IMR-90 (cell line): ENCODE results near the gene TPMT. TPM values are rescaled to one million over a fixed set of nuclear protein-coding genes. Genes with fewer than 3 reads are reported as not detected.

Experiments
- ATAC-seq: fragments of 200-7000 bp; cut with Tn5 transposase; 2 replicates; pipeline ENCODE4 v1.9.1; 2020; ENCODE audit warnings: low read depth, mild to moderate bottlenecking, moderate library complexity
- BruUV-seq: library from RNA; stranded (reverse); fragments of 400-500 nt; replicated peaks from 2 replicates; lab custom pipeline; 2021; lab: Mats Ljungman, UMichigan
- CTCF ChIA-PET: fragments of 300-600 bp; formaldehyde crosslinking; extraction: SDS; loops from one replicate; lab custom pipeline; 2021; ENCODE audit warnings: antibody characterized with exemption; lab: Yijun Ruan, JAX
- POLR2A ChIA-PET: fragments of 300-600 bp; sonication (Branson Sonifier 250); formaldehyde crosslinking; loops from one replicate; lab custom pipeline; 2022; ENCODE audit warnings: antibody characterized with exemption; ENCODE audit not compliant: unreplicated experiment; lab: Charles Lee
- DNase-seq: peaks from one replicate; pipeline ENCODE4 v3.0.0; 2013
- H2AFZ ChIP-seq: replicated peaks from 2 replicates; pipeline ENCODE3; 2013; ENCODE audit warnings: low read length, mild to moderate bottlenecking; ENCODE audit not compliant: poor library complexity
- H2AK5ac ChIP-seq: 2 replicates; pipeline ENCODE4 v1.6.1; 2013; ENCODE audit warnings: low read depth, low read length, inconsistent platforms
- H2AK9ac ChIP-seq: replicated peaks from 2 replicates; pipeline ENCODE3; 2013; ENCODE audit warnings: mild to moderate bottlenecking, low read depth, low read length, moderate library complexity; ENCODE audit not compliant: poor library complexity
- H2BK120ac ChIP-seq: 2 replicates; pipeline ENCODE4 v1.6.1; 2013; ENCODE audit warnings: low read depth, low read length, inconsistent platforms
- H2BK15ac ChIP-seq: 3 replicates; pipeline ENCODE4 v1.6.1; 2013; ENCODE audit warnings: low read depth, low read length, inconsistent platforms
- H2BK20ac ChIP-seq: 2 replicates; pipeline ENCODE4 v1.6.1; 2013; ENCODE audit warnings: low read depth, mild to moderate bottlenecking, inconsistent platforms, low read length, moderate library complexity
- H2BK5ac ChIP-seq: 2 replicates; pipeline ENCODE4 v1.6.1; 2013; ENCODE audit warnings: mild to moderate bottlenecking, low read depth, low read length, inconsistent platforms; ENCODE audit not compliant: poor library complexity, severe bottlenecking
- H3K14ac ChIP-seq: replicated peaks from 2 replicates; pipeline ENCODE4 v1.6.1; 2013; ENCODE audit warnings: low read depth, low read length, inconsistent platforms
- H3K18ac ChIP-seq: 2 replicates; pipeline ENCODE4 v1.6.1; 2013; ENCODE audit warnings: low read depth, low read length, control low read depth
- H3K23ac ChIP-seq: 2 replicates; pipeline ENCODE4 v1.6.1; 2013; ENCODE audit warnings: low read depth, low read length, inconsistent platforms
- H3K27ac ChIP-seq: 2 replicates; pipeline ENCODE4 v1.5.1; 2013; ENCODE audit warnings: mild to moderate bottlenecking, control low read depth, low read length; ENCODE audit not compliant: insufficient read depth
- H3K27me3 ChIP-seq: 2 replicates; pipeline ENCODE4 v1.6.1; 2013; ENCODE audit warnings: low read length; ENCODE audit not compliant: control insufficient read depth, insufficient read depth
- H3K36me3 ChIP-seq: 2 replicates; pipeline ENCODE4 v1.6.1; 2013; ENCODE audit warnings: low read length, mixed read lengths; ENCODE audit not compliant: control insufficient read depth, insufficient read depth
- H3K4ac ChIP-seq: 2 replicates; pipeline ENCODE4 v1.6.1; 2013; ENCODE audit warnings: low read depth, low read length, inconsistent platforms
- H3K4me1 ChIP-seq: 2 replicates; pipeline ENCODE4 v1.6.1; 2013; ENCODE audit warnings: low read length, mixed read lengths; ENCODE audit not compliant: control insufficient read depth, insufficient read depth
- H3K4me2 ChIP-seq: 2 replicates; pipeline ENCODE4 v1.6.1; 2013; ENCODE audit warnings: low read depth, mild to moderate bottlenecking, control low read depth, low read length, moderate library complexity
- H3K4me3 ChIP-seq: 2 replicates; pipeline ENCODE4 v1.5.1; 2013; ENCODE audit warnings: low read depth, mild to moderate bottlenecking, control low read depth, low read length, moderate library complexity; ENCODE audit not compliant: insufficient read depth
- H3K56ac ChIP-seq: 2 replicates; pipeline ENCODE4 v1.6.1; 2013; ENCODE audit warnings: low read length, inconsistent platforms; ENCODE audit not compliant: insufficient read depth; ENCODE audit errors: extremely low read depth
- H3K79me1 ChIP-seq, 2 experiments: 2 replicates each; pipeline ENCODE4 v1.6.1; 2013; ENCODE audit warnings: low read length in 2 of 2, inconsistent platforms in 1 of 2, low read depth in 1 of 2
- H3K9ac ChIP-seq: 2 replicates; pipeline ENCODE4 v1.6.1; 2013; ENCODE audit warnings: low read depth, low read length, control low read depth
- H3K9me1 ChIP-seq: 2 replicates; pipeline ENCODE4 v1.6.1; 2013; ENCODE audit warnings: low read length, inconsistent platforms; ENCODE audit not compliant: insufficient read depth
- H3K9me3 ChIP-seq: 2 replicates; pipeline ENCODE4 v1.6.1; 2013; ENCODE audit warnings: low read length; ENCODE audit not compliant: control insufficient read depth, insufficient read depth
- H4K20me1 ChIP-seq: 2 replicates; pipeline ENCODE4 v1.6.1; 2013; ENCODE audit warnings: low read length, inconsistent platforms; ENCODE audit not compliant: insufficient read depth
- H4K5ac ChIP-seq: 2 replicates; pipeline ENCODE4 v1.6.1; 2013; ENCODE audit warnings: mild to moderate bottlenecking, low read depth, low read length, control low read depth
- H4K8ac ChIP-seq, 2 experiments: 2 replicates each; pipeline ENCODE4 v1.6.1; 2013; ENCODE audit warnings: low read depth in 2 of 2, low read length in 2 of 2, control low read depth in 1 of 2, inconsistent platforms in 1 of 2
- H4K91ac ChIP-seq: 2 replicates; pipeline ENCODE4 v1.6.1; 2013; ENCODE audit warnings: low read depth, low read length, inconsistent platforms; ENCODE audit not compliant: insufficient read depth
- MAFK ChIP-seq: IDR thresholded peaks from 2 replicates; pipeline ENCODE4 v1.6.1; 2012; ENCODE audit warnings: low read depth, low read length, improper control_type of control experiment
- MAZ ChIP-seq: IDR thresholded peaks from 2 replicates; pipeline ENCODE4 v1.6.1; 2012; ENCODE audit warnings: low read depth, mild to moderate bottlenecking, low read length, improper control_type of control experiment, moderate library complexity, borderline replicate concordance
- POLR2A ChIP-seq: IDR thresholded peaks from 2 replicates; pipeline ENCODE4 v1.6.1; 2012; ENCODE audit warnings: mild to moderate bottlenecking, low read depth, low read length
- RFX5 ChIP-seq: IDR thresholded peaks from 2 replicates; pipeline ENCODE4 v1.8.0; 2012; ENCODE audit warnings: low read depth, mild to moderate bottlenecking, low read length, moderate library complexity
- USF2 ChIP-seq: fragments of 150-350 bp; IDR thresholded peaks from 2 replicates; pipeline ENCODE4 v1.6.1; 2017; ENCODE audit warnings: mild to moderate bottlenecking, antibody characterized with exemption, low read length, low read depth
- dilution Hi-C: fragments of 300-500 bp; cut with HindIII; formaldehyde crosslinking; loops from one replicate; pipeline ENCODE4 v1.14.3; 2018; ENCODE audit warnings: low sequenced_read_pairs; ENCODE audit not compliant: unreplicated experiment
- in situ Hi-C: fragments of 300-500 bp; cut with MboI; formaldehyde crosslinking; loops from 3 replicates; pipeline ENCODE4 v1.14.3; 2019; ENCODE audit warnings: low sequenced_read_pairs, inconsistent platforms, mixed read lengths
- intact Hi-C: fragments of 100-400 bp; cut with micrococcal nuclease; formaldehyde crosslinking; loops from 2 replicates; pipeline ENCODE4 v1.10.0; 2022
- polyA plus RNA-seq, 3 experiments: library from polyadenylated mRNA; depleted of rRNA; stranded (reverse); fragments of >200 nt; gene quantifications; 2 replicates each; pipeline ENCODE4 v1.2.3, GENCODE V29; 2012; ENCODE audit warnings: low replicate concordance in 1 of 3
- total RNA-seq: library from RNA; depleted of rRNA; stranded (reverse); fragments of >200 nt; gene quantifications from 2 replicates; pipeline ENCODE4 v1.2.3, GENCODE V29; 2012
- TF ChIP-seq, protein P1 (sequence below): conservative IDR thresholded peaks from 2 replicates; pipeline ENCODE4 v1.5.1; 2012; ENCODE audit warnings: mild to moderate bottlenecking, low read depth, low read length, improper control_type of control experiment

TPMT gene
- total and polyA plus RNA-seq, 2 of the 4 experiments (the other 2 are of a cell fraction): 10.8 to 14.1 TPM

GRCh38 chr6:18153311-18153703 lies 1.6 kb downstream of the TPMT start:
- no peak for DNase-seq
- H4K20me1 ChIP-seq: no peaks in the 10 kb centered on the region
- no peak overlapping the region for H3K18ac ChIP-seq
- no peak overlapping the region for H4K91ac ChIP-seq
- no peaks in the 10 kb centered on the region for H3K36me3 ChIP-seq
- H3K14ac ChIP-seq: no peak overlapping the region
- no peak overlapping the region for H4K5ac ChIP-seq
- no TSS peak for BruUV-seq
- H2AK5ac ChIP-seq: no peak overlapping the region
- H3K27ac ChIP-seq: no peak overlapping the region
- H3K79me1 ChIP-seq: peaks cover 10 to 34% of the 10 kb centered on the region in 2 experiments; a peak in 3 of 4 replicates
- intact Hi-C loops: no loop called here
- H3K4me3 ChIP-seq: no peak overlapping the region
- CTCF ChIA-PET: interaction anchor here (0.5 kb wide), 1 partner anchor 102 kb away, joined by 3 read pairs; no protein-coding TSS in a partner anchor
- H3K23ac ChIP-seq: no peak overlapping the region
- H4K8ac ChIP-seq: no peak overlapping the region
- H3K56ac ChIP-seq: no peak overlapping the region
- in situ Hi-C loops: no loop called here
- POLR2A ChIA-PET: no interaction called here
- peaks cover 3% of the 10 kb centered on the region for H3K4me1 ChIP-seq
- no peak for ATAC-seq
- no peak for TF ChIP-seq POLR2A
- no peak for TF ChIP-seq RFX5
- TF ChIP-seq MAFK: no peak; the same call in 1 of the 2 replicates
- TF ChIP-seq, protein P1, sequence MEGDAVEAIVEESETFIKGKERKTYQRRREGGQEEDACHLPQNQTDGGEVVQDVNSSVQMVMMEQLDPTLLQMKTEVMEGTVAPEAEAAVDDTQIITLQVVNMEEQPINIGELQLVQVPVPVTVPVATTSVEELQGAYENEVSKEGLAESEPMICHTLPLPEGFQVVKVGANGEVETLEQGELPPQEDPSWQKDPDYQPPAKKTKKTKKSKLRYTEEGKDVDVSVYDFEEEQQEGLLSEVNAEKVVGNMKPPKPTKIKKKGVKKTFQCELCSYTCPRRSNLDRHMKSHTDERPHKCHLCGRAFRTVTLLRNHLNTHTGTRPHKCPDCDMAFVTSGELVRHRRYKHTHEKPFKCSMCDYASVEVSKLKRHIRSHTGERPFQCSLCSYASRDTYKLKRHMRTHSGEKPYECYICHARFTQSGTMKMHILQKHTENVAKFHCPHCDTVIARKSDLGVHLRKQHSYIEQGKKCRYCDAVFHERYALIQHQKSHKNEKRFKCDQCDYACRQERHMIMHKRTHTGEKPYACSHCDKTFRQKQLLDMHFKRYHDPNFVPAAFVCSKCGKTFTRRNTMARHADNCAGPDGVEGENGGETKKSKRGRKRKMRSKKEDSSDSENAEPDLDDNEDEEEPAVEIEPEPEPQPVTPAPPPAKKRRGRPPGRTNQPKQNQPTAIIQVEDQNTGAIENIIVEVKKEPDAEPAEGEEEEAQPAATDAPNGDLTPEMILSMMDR: no peak
- TF ChIP-seq MAZ: no peak
- no peak for TF ChIP-seq USF2
- dilution Hi-C loops: no loop called here
- no peak overlapping the region for H2BK15ac ChIP-seq
- no peak overlapping the region for H2BK120ac ChIP-seq
- no peak overlapping the region for H3K9ac ChIP-seq
- peak overlapping the region; percentile 12; the same call in 1 of the 2 replicates for H3K4me2 ChIP-seq
- H3K9me1 ChIP-seq: peaks cover 6% of the 10 kb centered on the region
- no peak overlapping the region for H2AFZ ChIP-seq
- no peak overlapping the region for H3K4ac ChIP-seq
- peak overlapping the region; percentile 8 for H2BK5ac ChIP-seq
- H2AK9ac ChIP-seq: no peak overlapping the region
- H3K9me3 ChIP-seq: no peaks in the 10 kb centered on the region
- H3K27me3 ChIP-seq: no peaks in the 10 kb centered on the region
- no peak overlapping the region for H2BK20ac ChIP-seq
